Dedifferentiated amniotic fluid mesenchymal stem cell (primary cell): Measurements from ENCODE around the gene MSRB3.
A peak's percentile ranks its signal among the peaks of the same experiment; 100 is the strongest.
"Not testable (repeated sequence)": the region's sequence is repeated elsewhere in the genome, so short reads cannot be mapped to it uniquely, and the experiment has no call there.

Experiments
- DNase-seq: peaks from one replicate; pipeline ENCODE4 v3.0.0-alpha.2; 2016; ENCODE audit errors: extremely low spot score

Gene MSRB3

GRCh38 chr12:65287426-65287825 lies 8.9 kb downstream of the MSRB3 start:
- no peak for DNase-seq

GRCh38 chr12:65292241-65292640 lies 13.8 kb downstream of the MSRB3 start:
- no peak for DNase-seq

GRCh38 chr12:65293735-65294134 lies 15.3 kb downstream of the MSRB3 start:
- DNase-seq, result no peak

- no peak for DNase-seq
These were observed 16.3 kb downstream of the MSRB3 start for GRCh38 chr12:65294641-65295262.

- no peak for DNase-seq
These were observed 18.2 kb downstream of the MSRB3 start for GRCh38 chr12:65296508-65297265.

- DNase-seq, result no peak
These were observed 21.6 kb downstream of the MSRB3 start for GRCh38 chr12:65300097-65300496.

- DNase-seq, result no peak
These were observed 22.3 kb downstream of the MSRB3 start for GRCh38 chr12:65300679-65301349.

- DNase-seq, result no peak
These were observed 24.4 kb downstream of the MSRB3 start for GRCh38 chr12:65302891-65303290.

- DNase-seq, result no peak
These were observed 27.0 kb downstream of the MSRB3 start for GRCh38 chr12:65305346-65305950.

- DNase-seq, result peak; percentile 47
These were observed 28.1 kb downstream of the MSRB3 start for GRCh38 chr12:65306366-65307168.

- no peak for DNase-seq
These were observed 28.7 kb downstream of the MSRB3 start for GRCh38 chr12:65307169-65307501.

- no peak for DNase-seq
These were observed 29.5 kb downstream of the MSRB3 start for GRCh38 chr12:65308006-65308405.

GRCh38 chr12:65308601-65309071 lies 30.2 kb downstream of the MSRB3 start:
- no peak for DNase-seq

GRCh38 chr12:65311260-65311659 lies 32.8 kb downstream of the MSRB3 start:
- DNase-seq, result no peak

- no peak for DNase-seq
These were observed 35.3 kb downstream of the MSRB3 start for GRCh38 chr12:65313719-65314317.

- not testable (repeated sequence) for DNase-seq
These were observed 36.8 kb downstream of the MSRB3 start for GRCh38 chr12:65315238-65315637.

- no peak for DNase-seq
These were observed 39.8 kb downstream of the MSRB3 start for GRCh38 chr12:65318186-65318685.

GRCh38 chr12:65319688-65320200 lies 41.3 kb downstream of the MSRB3 start:
- no peak for DNase-seq

GRCh38 chr12:65323070-65323469 lies 44.6 kb downstream of the MSRB3 start:
- DNase-seq, result no peak

GRCh38 chr12:65324056-65324455 lies 45.6 kb downstream of the MSRB3 start:
- DNase-seq, result no peak

GRCh38 chr12:65324551-65324950 lies 46.1 kb downstream of the MSRB3 start:
- DNase-seq, result no peak
